Measurements from ENCODE around the gene THAP3. TPM values are rescaled to one million over a fixed set of nuclear protein-coding genes. Genes with fewer than 3 reads are reported as not detected.

Gene THAP3
- total and polyA plus RNA-seq, 2 of the 4 experiments (the other 2 are of a cell fraction): 14.2 to 14.9 TPM

- Histone ChIP-seq H2BK15ac (ENCODE audit: low read depth, low read length) (peak overlapping the region; percentile 34; the same call in 1 of the 3 replicates), H2AK9ac (replicated peaks; ENCODE audit: low read depth, low read length, poor library complexity) (peak overlapping the region; percentile 100), H3K9ac (ENCODE audit: low read depth, low read length) (peak overlapping the region; percentile 58), H3K27ac (ENCODE audit: insufficient read depth, low read length) (peak overlapping the region; percentile 58), H2BK5ac (ENCODE audit: low read depth, low read length, poor library complexity, severe bottlenecking) (peak overlapping the region; percentile 60), H2AK5ac (ENCODE audit: low read depth, low read length) (peak overlapping the region; percentile 91), H3K4me3 (ENCODE audit: insufficient read depth, low read depth, low read length) (peak overlapping the region; percentile 88), H3K4ac (ENCODE audit: low read depth, low read length) (peak overlapping the region; percentile 79), H4K91ac (ENCODE audit: insufficient read depth, low read depth, low read length) (peak overlapping the region; percentile 69), H3K4me2 (ENCODE audit: low read depth, low read length) (peak overlapping the region; percentile 68), H3K9me1 (ENCODE audit: insufficient read depth, low read length) (peaks cover 13% of the 10 kb centered on the region), H2BK120ac (ENCODE audit: low read depth, low read length) (peak overlapping the region; percentile 57), H3K4me1 (ENCODE audit: control insufficient read depth, insufficient read depth, low read length) (peaks cover 14% of the 10 kb centered on the region), H2BK20ac (ENCODE audit: low read depth, low read length) (no peak overlapping the region; the same call in 1 of the 2 replicates), H4K5ac (ENCODE audit: low read depth, low read length) (peak overlapping the region; percentile 33), H4K8ac (ENCODE audit: low read depth in 2 of 2, low read length in 2 of 2) (peak overlapping the region; percentile 52 to 54; a peak in 3 of 4 replicates), H2AFZ (replicated peaks; ENCODE audit: low read length, poor library complexity) (peak overlapping the region; percentile 94), H3K14ac (replicated peaks; ENCODE audit: low read depth, low read length) (peak overlapping the region; percentile 96), H3K23ac (ENCODE audit: low read depth, low read length) (peak overlapping the region; percentile 98), H3K36me3 (ENCODE audit: control insufficient read depth, insufficient read depth, low read length) (peaks cover 16% of the 10 kb centered on the region), H3K18ac (ENCODE audit: low read depth, low read length) (peak overlapping the region; percentile 25), H3K56ac (ENCODE audit: extremely low read depth, insufficient read depth, low read length) (peak overlapping the region; percentile 59), H3K27me3 (ENCODE audit: control insufficient read depth, insufficient read depth, low read length) (no peaks in the 10 kb centered on the region), H4K20me1 (ENCODE audit: insufficient read depth, low read length) (peaks cover 49% of the 10 kb centered on the region), H3K79me1 (ENCODE audit: low read depth in 1 of 2, low read length in 2 of 2) (peaks cover 5 to 50% of the 10 kb centered on the region in 2 experiments; a peak in 3 of 4 replicates), H3K9me3 (ENCODE audit: control insufficient read depth, insufficient read depth, low read length) (no peaks in the 10 kb centered on the region)
- TF ChIP-seq CHD1 (IDR thresholded peaks at IDR 0.05; ENCODE audit: low read depth, low read length): peak; percentile 42; the same call in 1 of the 2 replicates
- peak; percentile 48; the same call in 1 of the 2 replicates for TF ChIP-seq USF2 (IDR thresholded peaks at IDR 0.05; ENCODE audit: low read depth, low read length)
- TF ChIP-seq RFX5 (IDR thresholded peaks at IDR 0.05; ENCODE audit: low read depth, low read length): no peak
- TF ChIP-seq ELK1 (IDR thresholded peaks at IDR 0.05; ENCODE audit: borderline replicate concordance, low read depth, low read length): no peak
- peak; percentile 73 for TF ChIP-seq MXI1 (IDR thresholded peaks at IDR 0.05; ENCODE audit: borderline replicate concordance, low read depth, low read length)
- peak; percentile 59 for DNase-seq
- dilution Hi-C loops (cut with HindIII; ENCODE audit: low sequenced_read_pairs, unreplicated experiment) (no loop called here), in situ Hi-C loops (cut with MboI; ENCODE audit: low sequenced_read_pairs) (no loop called here), intact Hi-C loops (cut with micrococcal nuclease) (loop anchor here (2.0 kb wide), 1 partner anchor 45 kb away; no protein-coding TSS in a partner anchor)
- ATAC-seq (ENCODE audit: low read depth): peak; percentile 28
- CTCF ChIA-PET: no interaction called here
- no TSS peak for BruUV-seq (replicated peaks)
- WGBS, 2 experiments (ENCODE audit: extremely low coverage in 2 of 2, insufficient read length in 1 of 2): 1% methylated on average over 81 of the region's 103 CpGs; no CpG with 5 or more reads in 1 of the 2 experiments
- POLR2A ChIA-PET (ENCODE audit: unreplicated experiment): no interaction called here
Measured at GRCh38 chr1:6601923-6602668, 22.6 kb upstream of the THAP3 start.
